Vagina (tissue), 2 donors: ENCODE data around the gene VDAC1.

Experiments
- CTCF ChIP-seq, 3 experiments: fragments of 450-650 bp in 2 of 3; fragments of 200-600 bp in 1 of 3; sonication (generic) in 1 of 3; IDR thresholded peaks; one replicate each; pipeline ENCODE4 v1.5.1; 2017 to 2019; ENCODE audit warnings: antibody characterized with exemption in 3 of 3, mild to moderate bottlenecking in 2 of 3, moderate library complexity in 2 of 3
- POLR2A ChIP-seq, 2 donors: fragments of 450-650 bp; IDR thresholded peaks; one replicate each; pipeline ENCODE4 v1.6.1; 2017; ENCODE audit warnings: antibody characterized with exemption in 2 of 2, mild to moderate bottlenecking in 2 of 2, moderate library complexity in 2 of 2

- TF ChIP-seq CTCF (IDR thresholded peaks at IDR 0.05) (no peak), POLR2A (IDR thresholded peaks at IDR 0.05) (no peak)
Observed at GRCh38 chr5:133933670-133934295, 71.0 kb downstream of the VDAC1 start.
